IPS-20b (cell line): Measurements from ENCODE around the gene JDP2.

Experiments used
- H3K27ac ChIP-seq: one replicate; pipeline ENCODE4 v1.5.1; 2013; ENCODE audit warnings: low read length
- H3K27me3 ChIP-seq: 2 replicates; pipeline ENCODE4 v1.6.1; 2013; ENCODE audit warnings: mild to moderate bottlenecking, low read length, inconsistent platforms; ENCODE audit not compliant: insufficient read depth
- H3K36me3 ChIP-seq: 2 replicates; pipeline ENCODE4 v1.6.1; 2013; ENCODE audit warnings: low read depth, mild to moderate bottlenecking, inconsistent platforms, low read length, moderate library complexity; ENCODE audit not compliant: insufficient read depth
- H3K4me1 ChIP-seq: 2 replicates; pipeline ENCODE4 v1.6.1; 2013; ENCODE audit warnings: mild to moderate bottlenecking, control low read depth, inconsistent platforms, low read length, moderate library complexity; ENCODE audit not compliant: insufficient read depth
- H3K4me3 ChIP-seq: 2 replicates; pipeline ENCODE4 v1.5.1; 2013; ENCODE audit warnings: mild to moderate bottlenecking, low read length, inconsistent platforms
- H3K9ac ChIP-seq: 2 replicates; pipeline ENCODE4 v1.6.1; 2013; ENCODE audit warnings: low read depth, mild to moderate bottlenecking, inconsistent platforms, low read length, moderate library complexity
- H3K9me3 ChIP-seq: 2 replicates; pipeline ENCODE4 v1.6.1; 2013; ENCODE audit warnings: mild to moderate bottlenecking, low read depth, low read length, inconsistent platforms; ENCODE audit not compliant: insufficient read depth

The JDP2 gene

DNA sequence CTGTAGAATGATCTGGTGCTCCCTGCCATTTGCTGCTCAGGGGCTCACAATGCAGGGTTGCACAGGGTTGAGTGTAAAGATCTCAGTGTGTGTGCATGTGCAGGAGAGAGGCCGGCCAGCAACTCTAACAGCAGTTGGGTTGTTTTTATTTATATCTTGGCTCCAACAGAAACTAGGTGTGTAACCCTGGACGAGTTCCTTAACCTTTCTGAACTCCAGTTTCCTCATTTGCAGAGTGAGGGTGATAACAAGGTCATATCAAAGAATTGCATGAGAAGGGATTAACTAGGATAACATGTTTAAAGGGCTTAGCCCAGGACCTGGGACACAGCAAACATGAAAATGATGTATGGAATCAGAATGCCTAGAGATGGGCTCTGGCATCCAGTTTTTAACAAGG is 14.8 kb upstream of the JDP2 start:
- Histone ChIP-seq H3K4me3 (no peak overlapping the region), H3K9ac (no peak overlapping the region), H3K36me3 (no peaks in the 10 kb centered on the region), H3K9me3 (no peaks in the 10 kb centered on the region; the same call in 1 of the 2 replicates), H3K27me3 (no peaks in the 10 kb centered on the region), H3K4me1 (peaks cover 9% of the 10 kb centered on the region; the same call in 1 of the 2 replicates), H3K27ac (no peak overlapping the region)

DNA sequence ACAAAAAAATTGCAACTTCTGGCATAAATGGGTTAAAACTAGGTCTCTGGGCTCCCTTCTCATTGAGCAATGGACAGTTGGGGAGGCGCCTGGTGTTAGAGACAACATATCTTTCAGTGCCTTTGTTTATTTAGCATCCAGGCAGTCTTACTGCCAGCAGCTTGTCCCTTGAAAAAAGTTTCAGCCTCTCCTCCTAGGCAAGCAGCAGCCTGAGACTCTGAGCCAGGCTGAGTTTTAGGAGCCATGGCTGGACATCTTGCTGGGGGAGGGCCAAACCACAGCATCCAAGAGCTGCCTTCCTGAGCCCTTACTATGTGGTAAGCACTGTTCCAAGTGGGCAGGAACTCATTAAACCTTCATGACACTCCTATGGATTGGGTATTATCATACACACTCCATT is 10.1 kb upstream of the JDP2 start:
- Histone ChIP-seq H3K27ac (no peak overlapping the region), H3K9me3 (no peaks in the 10 kb centered on the region; the same call in 1 of the 2 replicates), H3K36me3 (no peaks in the 10 kb centered on the region), H3K9ac (no peak overlapping the region), H3K27me3 (no peaks in the 10 kb centered on the region), H3K4me1 (peaks cover 11% of the 10 kb centered on the region; the same call in 1 of the 2 replicates), H3K4me3 (no peak overlapping the region)

DNA sequence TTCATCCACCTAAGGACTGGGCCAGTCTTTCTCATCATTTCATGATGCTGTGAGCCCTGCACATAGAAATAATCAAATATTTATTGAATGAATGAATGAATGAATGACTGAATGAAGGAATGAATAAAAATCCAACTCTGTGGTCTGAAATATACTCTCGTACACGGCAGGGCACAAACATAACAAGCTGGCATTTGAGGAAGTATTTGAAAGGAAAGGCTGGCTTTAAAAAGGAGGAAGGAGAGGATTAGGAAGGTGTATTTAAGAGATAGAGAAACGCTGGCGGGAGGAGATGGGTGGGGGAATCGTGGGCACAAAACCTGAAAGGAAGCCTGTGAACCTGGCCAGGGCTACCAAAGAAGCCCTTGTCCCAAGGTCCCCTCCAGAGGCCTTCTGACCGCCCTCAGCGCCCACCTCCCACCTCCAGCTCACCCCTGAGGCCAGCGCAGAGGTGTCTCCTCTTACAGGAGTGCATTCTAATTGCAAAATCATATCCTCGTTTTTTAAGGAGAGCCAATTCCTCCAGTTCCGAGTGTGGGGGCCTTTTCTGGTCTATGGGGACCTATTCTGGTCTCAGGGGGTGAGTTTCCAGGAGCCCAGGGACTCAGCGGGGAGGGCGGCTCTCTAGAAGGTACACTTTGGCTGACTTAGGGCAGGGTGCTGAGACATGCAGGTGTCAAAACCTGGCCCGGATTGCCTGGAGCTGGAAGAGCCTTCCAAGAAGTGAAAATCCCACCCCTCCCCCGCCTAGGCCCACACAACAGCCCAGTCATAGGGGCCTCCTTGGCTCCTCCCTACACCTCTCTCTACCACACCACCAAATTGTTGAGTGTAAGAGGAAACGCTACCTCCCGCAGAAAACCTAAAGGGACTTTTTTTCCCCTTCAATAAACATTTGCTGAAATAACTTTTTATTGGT is 8.7 kb upstream of the JDP2 start:
- Histone ChIP-seq H3K9ac (peak overlapping the region; percentile 52; the same call in 1 of the 2 replicates), H3K27me3 (no peaks in the 10 kb centered on the region), H3K4me1 (peaks cover 11% of the 10 kb centered on the region; the same call in 1 of the 2 replicates), H3K9me3 (no peaks in the 10 kb centered on the region; the same call in 1 of the 2 replicates), H3K27ac (no peak overlapping the region), H3K4me3 (peak overlapping the region; percentile 70), H3K36me3 (no peaks in the 10 kb centered on the region)

DNA sequence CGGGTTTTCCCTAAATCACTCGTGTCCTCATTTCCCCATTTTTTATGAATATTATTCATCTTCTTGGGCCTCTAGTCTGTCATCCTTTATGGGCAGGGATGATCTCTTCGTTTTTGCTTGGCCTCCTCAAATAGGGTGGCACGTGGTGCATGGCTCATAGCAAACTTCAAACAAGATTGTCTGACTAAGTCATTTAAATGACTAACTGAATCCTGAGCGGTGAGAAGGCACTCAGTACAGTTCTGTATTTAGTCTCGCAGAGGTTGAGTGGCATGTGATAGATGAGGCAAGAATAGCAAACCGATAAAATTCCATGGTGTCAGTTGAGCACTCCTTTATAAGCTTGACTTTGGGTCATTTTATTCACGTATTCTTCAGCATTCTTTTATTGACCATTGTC is 5.7 kb upstream of the JDP2 start:
- Histone ChIP-seq H3K9ac (no peak overlapping the region), H3K36me3 (no peaks in the 10 kb centered on the region), H3K27ac (no peak overlapping the region), H3K4me1 (peaks cover 11% of the 10 kb centered on the region; the same call in 1 of the 2 replicates), H3K9me3 (no peaks in the 10 kb centered on the region), H3K27me3 (peaks cover 20% of the 10 kb centered on the region), H3K4me3 (no peak overlapping the region)

DNA sequence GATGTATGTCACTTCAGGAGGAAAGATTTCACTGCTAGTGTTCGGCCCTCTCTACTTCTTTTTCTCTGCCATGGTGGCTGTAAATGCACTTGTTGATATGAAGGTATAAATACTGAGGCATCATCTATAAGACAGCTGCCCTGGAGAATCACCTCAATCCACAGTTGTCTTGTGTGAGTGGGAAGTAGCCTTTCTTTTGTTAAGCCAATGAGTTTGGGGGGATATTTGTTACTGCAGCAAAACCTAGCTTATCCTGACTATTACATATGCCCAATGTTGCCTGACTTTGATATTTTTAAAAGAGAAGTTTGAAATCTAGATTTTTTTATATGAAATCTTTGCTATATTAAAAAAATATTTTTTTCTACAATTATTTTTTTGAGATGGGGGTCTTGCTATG is 3.3 kb upstream of the JDP2 start:
- Histone ChIP-seq H3K27ac (no peak overlapping the region), H3K4me3 (no peak overlapping the region), H3K36me3 (no peaks in the 10 kb centered on the region), H3K4me1 (peaks cover 9% of the 10 kb centered on the region), H3K9ac (no peak overlapping the region), H3K9me3 (no peaks in the 10 kb centered on the region), H3K27me3 (peaks cover 36% of the 10 kb centered on the region)

DNA sequence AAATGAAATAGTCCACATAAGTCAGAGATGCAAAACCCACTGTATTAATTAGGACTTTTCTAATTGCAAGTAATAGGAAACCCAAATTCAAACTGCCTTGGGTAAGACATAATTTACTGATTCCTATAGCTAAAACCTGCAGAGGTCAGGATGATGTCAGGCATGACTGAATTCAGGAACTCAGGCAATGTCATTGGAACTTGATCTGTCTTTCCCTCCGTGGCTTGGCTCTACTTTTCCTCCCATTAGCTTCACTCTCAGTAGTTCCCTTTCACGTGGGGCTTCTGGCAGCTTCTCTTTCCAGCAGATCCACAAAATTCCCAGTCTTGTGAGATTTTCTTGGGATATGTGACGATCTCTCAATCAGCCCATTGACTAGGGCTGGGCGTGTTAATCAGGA is 2.4 kb upstream of the JDP2 start:
- no peak overlapping the region for H3K27ac ChIP-seq

DNA sequence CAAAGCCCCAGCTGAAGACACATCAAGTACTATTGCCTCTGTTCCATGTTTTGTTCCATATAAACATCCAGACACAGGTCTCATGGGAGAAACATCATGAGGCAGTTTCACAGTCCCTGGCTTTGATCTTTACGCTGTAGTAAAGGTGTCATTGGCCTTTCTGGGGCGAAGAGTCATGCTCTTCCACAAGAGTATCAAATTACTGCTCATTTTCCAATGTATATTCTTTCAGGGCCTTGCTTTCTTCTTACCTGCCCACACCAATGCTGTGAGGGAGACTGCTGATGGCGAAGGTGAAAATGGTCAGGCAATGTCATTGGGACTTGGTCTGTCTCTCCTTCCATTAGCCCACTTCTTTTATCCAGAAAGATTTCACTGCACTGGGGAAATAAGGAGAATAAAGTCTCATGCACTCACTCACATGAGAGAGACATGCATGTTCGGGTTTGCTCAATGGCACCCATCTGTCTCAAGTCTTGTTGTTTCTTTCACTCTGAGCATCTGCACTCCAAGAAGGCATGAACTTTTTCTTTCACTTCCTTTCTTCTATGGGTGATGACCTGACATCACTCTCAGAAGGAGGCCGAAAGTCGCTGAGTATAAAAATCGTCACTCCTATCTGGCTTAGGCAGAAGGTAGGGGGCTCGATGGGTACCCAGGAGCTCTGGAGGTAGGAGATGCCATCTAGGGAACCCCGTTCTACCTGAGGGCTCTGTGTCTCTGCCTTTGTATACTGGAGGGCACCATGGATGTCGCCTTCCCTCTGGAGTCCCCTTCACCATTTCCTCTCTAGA is 1.3 kb upstream of the JDP2 start:
- Histone ChIP-seq H3K9ac (no peak overlapping the region), H3K4me1 (peaks cover 7% of the 10 kb centered on the region), H3K27ac (no peak overlapping the region), H3K36me3 (no peaks in the 10 kb centered on the region), H3K27me3 (peaks cover 39% of the 10 kb centered on the region), H3K4me3 (peak overlapping the region; percentile 74), H3K9me3 (no peaks in the 10 kb centered on the region)

More for the DNA sequence above, 2.4 kb upstream of the JDP2 start:
- peaks cover 7% of the 10 kb centered on the region for H3K4me1 ChIP-seq
- H3K27me3 ChIP-seq = peaks cover 39% of the 10 kb centered on the region
- no peaks in the 10 kb centered on the region for H3K9me3 ChIP-seq
- no peak overlapping the region for H3K4me3 ChIP-seq
- H3K9ac ChIP-seq = no peak overlapping the region
- no peaks in the 10 kb centered on the region for H3K36me3 ChIP-seq

DNA sequence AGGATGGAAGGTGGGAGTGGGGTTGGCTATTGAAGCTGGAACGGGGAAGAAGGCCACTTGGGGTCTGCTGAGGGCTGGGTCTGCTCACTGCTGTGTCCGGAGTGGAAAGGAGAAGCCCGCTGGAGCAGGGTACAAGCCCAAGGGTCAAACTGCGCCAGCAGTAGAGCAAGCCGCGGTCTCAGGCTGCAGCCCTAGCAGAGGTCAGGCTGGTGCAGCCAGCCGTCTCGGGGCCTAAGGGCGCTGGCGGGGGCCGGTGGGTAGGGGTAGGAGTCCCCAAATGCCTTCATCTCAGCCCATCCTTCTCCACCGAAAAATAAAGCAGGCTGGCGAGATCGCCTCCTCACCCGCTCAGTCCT is 718 bp upstream of the JDP2 start:
- Histone ChIP-seq H3K27ac (no peak overlapping the region), H3K9me3 (no peaks in the 10 kb centered on the region), H3K36me3 (no peaks in the 10 kb centered on the region), H3K9ac (peak overlapping the region; percentile 59; the same call in 1 of the 2 replicates), H3K4me1 (peaks cover 7% of the 10 kb centered on the region), H3K4me3 (peak overlapping the region; percentile 74), H3K27me3 (peaks cover 39% of the 10 kb centered on the region)

DNA sequence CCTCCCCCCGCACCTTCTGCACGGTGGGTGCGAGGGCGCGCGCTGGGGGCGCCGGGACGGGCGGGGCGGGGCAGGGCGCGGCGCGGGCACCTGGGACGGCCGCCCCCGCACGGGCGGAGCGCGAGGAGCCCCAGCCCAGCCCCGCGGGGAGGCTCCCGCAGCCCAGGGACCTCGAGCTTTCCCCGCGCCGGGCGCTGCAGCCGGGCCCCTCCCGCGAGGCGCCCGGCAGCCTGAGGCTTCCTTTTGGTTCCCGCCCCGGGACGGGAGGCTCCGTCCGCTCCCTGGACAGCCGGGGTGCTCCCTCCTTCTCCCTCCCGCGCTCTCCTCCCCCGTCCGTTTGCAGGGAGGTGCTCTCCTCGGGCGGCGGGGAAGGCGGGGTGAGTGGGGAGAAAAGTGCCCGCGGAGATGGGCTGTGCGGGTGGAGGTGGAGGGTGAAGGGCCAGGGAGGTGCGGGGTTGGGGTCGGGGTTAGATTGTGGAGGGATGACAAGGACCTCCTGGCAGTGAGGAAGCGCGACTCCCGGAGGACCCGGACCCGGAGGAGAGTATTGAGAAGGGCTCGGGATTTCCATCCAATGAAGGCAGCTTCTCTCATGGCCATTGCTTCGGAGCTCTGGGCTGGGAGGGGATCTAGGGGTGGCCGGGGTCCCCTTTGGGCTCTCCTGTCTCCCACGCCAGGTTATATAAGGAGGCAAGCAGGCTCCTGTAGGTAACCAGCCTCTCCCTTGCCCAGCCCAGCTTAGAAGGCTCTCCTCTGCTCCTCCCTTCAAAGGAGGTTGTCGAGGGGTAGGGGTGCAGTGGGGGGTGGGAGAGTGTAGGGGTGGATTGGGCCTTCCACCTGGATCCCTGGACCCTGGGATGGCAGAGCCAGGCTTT is 645 bp downstream of the JDP2 start:
- H3K36me3 ChIP-seq = 0 out of 2 replicates have a peak, but pooled peaks cover 5% of the 10 kb centered on the region
- peak overlapping the region; percentile 71 for H3K4me3 ChIP-seq
- H3K4me1 ChIP-seq = peaks cover 7% of the 10 kb centered on the region
- H3K27me3 ChIP-seq = peaks cover 39% of the 10 kb centered on the region
- H3K9me3 ChIP-seq = no peaks in the 10 kb centered on the region
- peak overlapping the region; percentile 52 for H3K9ac ChIP-seq
- H3K27ac ChIP-seq = no peak overlapping the region

DNA sequence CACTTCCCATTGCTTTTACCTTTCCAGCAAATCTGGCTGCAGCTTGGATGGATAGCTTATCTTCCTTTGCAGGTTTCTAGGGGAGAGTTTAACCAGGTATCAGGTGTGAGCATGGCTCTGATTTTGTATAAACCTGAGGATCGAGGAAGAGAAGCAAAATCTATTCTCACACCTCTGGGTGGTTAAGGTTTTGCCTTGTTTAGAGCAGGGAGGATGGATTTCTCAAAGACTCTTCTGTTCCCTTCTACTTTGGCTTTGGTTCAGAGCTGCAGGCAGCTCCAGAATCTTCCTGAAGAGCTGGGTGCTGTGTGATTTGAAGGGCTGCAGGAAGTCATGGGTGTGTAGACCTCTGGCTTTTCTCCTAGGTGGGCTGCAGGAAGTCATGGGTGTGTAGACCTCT is 1.7 kb downstream of the JDP2 start:
- Histone ChIP-seq H3K9ac (no peak overlapping the region), H3K4me3 (peak overlapping the region; percentile 71; the same call in 1 of the 2 replicates), H3K27me3 (peaks cover 39% of the 10 kb centered on the region), H3K36me3 (peaks cover 9% of the 10 kb centered on the region; the same call in 1 of the 2 replicates), H3K9me3 (no peaks in the 10 kb centered on the region), H3K27ac (no peak overlapping the region), H3K4me1 (peaks cover 7% of the 10 kb centered on the region)

DNA sequence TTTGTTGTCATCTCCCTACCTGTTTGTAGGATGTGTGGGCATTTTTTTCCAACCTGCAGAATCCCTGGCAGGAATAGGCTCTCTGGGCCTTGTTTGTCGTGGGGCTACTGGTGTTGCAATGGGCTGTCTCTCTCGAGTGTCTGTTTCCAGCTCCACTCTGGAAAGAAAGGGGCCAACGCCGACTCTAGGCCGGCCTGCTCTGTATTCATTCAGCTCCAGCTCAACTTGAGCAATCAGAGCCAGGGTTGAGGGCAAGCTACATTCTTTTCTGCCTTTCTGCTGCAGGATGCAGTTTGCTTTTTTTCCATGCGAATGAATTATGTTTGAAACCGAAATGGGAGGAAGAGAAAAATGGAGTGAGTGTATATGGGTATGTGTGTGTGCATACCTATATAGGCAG is 2.3 kb downstream of the JDP2 start:
- Histone ChIP-seq H3K9ac (no peak overlapping the region), H3K27ac (no peak overlapping the region), H3K27me3 (peaks cover 39% of the 10 kb centered on the region), H3K9me3 (no peaks in the 10 kb centered on the region), H3K4me3 (no peak overlapping the region), H3K4me1 (peaks cover 7% of the 10 kb centered on the region), H3K36me3 (peaks cover 12% of the 10 kb centered on the region; the same call in 1 of the 2 replicates)
